ENCODE results near the gene SUCLG1. TPM values are rescaled to one million over a fixed set of nuclear protein-coding genes. Genes with fewer than 3 reads are reported as not detected.

The SUCLG1 gene
- total RNA-seq, 1 donor from 2014 or later = 81.2 TPM

DNA sequence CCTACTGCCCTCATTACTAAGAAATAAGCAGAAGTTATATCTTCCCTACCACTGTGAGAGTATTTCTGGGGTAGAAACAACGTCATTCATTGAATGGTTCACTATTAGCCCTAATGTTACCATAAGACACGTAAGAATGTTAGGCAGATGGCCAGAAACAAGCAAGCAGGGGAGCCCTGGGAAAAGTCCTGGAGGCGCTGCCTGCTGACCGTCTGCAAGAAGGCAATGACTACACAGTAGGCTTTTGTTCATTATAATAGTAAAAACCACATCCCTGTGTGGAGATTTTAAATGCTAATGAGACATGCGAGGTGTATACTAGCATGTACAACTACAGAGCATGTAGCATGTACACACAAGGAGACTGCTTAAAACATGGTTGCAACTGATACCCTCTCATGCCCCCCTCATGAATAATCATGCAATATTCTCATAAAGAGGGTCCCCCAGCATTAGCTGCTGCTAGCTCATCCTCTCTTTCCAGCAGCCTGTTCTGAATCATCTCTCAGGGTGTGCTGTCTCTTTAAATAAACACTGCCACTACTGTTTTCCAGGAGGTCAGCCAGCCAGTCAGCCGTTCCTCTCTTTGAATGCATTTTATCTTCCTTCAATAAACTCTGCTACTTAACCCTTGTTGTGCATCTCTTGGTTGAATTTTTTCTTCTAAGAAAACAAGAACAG is 23.6 kb downstream of the SUCLG1 start:
- Mint-ChIP-seq H3K4me1 (ENCODE audit: unreplicated experiment) (no peaks in the 10 kb centered on the region), H3K4me3 (no peak overlapping the region), H3K9me3 (no peaks in the 10 kb centered on the region), H3K27ac (no peak overlapping the region), H3K36me3 (peaks cover 43% of the 10 kb centered on the region), H3K27me3 (no peaks in the 10 kb centered on the region)
- TF ChIP-seq, protein P1, sequence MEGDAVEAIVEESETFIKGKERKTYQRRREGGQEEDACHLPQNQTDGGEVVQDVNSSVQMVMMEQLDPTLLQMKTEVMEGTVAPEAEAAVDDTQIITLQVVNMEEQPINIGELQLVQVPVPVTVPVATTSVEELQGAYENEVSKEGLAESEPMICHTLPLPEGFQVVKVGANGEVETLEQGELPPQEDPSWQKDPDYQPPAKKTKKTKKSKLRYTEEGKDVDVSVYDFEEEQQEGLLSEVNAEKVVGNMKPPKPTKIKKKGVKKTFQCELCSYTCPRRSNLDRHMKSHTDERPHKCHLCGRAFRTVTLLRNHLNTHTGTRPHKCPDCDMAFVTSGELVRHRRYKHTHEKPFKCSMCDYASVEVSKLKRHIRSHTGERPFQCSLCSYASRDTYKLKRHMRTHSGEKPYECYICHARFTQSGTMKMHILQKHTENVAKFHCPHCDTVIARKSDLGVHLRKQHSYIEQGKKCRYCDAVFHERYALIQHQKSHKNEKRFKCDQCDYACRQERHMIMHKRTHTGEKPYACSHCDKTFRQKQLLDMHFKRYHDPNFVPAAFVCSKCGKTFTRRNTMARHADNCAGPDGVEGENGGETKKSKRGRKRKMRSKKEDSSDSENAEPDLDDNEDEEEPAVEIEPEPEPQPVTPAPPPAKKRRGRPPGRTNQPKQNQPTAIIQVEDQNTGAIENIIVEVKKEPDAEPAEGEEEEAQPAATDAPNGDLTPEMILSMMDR (conservative IDR thresholded peaks at IDR 0.05) = no peak
- no peak for DNase-seq (ENCODE audit: extremely low spot score, unreplicated experiment)

DNA sequence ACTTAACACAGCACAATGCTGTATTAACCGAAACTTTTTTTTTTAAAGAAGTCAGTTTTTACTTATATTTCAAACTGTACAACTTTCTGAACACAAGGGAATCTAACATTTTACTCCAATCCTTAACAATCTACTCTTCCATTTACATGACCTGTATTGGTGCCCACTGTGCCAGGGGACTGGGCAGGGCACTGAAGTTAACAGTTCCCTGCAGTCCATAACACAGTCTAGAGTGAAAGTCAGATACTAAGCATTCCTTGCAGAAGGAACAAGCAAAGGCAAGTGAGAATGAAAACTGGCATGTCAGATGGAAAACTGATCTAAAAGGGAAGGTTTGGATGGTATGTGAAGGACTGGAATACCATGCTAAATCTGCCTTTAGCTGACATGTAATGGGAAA is 29.8 kb downstream of the SUCLG1 start:
- H3K4me1 Mint-ChIP-seq (ENCODE audit: unreplicated experiment) = no peaks in the 10 kb centered on the region
- no peaks in the 10 kb centered on the region for H3K9me3 Mint-ChIP-seq
- no peak overlapping the region for H3K4me3 Mint-ChIP-seq
- TF ChIP-seq, protein P1 (conservative IDR thresholded peaks at IDR 0.05) = no peak
- H3K36me3 Mint-ChIP-seq = peaks cover 43% of the 10 kb centered on the region
- no peak overlapping the region for H3K27ac Mint-ChIP-seq
- no peak for DNase-seq (ENCODE audit: extremely low spot score, unreplicated experiment)
- H3K27me3 Mint-ChIP-seq = no peaks in the 10 kb centered on the region

DNA sequence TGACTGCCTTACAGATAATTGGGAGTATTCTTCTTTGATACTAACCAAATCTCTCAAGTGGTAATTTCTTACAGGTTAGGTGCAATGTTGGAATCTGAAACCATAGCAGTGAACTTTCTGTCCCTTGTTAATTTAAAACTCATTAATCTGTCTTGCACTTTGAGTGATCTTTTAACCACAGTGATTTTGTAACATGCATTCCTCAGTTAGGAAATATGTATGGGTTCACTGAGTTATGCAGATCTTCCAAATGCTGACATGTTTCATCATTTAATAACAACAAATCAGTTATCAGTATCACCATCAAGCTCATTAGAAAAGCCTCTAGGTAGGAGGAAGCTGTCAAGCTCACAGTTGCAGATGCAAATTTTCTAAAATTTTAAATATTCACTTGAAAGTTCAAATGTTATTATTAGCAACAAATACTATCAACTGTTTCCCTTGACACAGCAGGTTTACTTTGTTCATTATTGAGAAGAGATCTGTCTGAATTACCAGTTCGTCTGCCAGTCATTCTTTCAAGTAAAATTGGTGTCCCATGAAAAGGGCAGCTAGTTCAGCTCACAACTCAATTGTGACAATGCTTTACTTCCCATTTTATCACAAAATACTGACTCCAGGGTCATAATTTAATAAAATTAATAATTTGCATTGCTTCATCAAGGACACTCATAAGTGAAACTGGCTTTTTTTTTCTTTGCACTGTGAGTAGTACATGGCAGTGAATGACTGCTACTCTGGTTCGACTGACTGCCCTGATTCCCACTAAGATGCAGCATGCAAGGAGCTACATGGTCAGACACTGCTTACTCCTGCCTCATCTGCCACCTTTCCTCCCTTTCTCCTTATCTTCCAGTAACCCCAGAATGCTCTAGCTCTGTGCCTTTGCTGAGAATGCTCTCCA is 31.6 kb downstream of the SUCLG1 start:
- Mint-ChIP-seq H3K4me1 (ENCODE audit: unreplicated experiment) (no peaks in the 10 kb centered on the region), H3K4me3 (no peak overlapping the region), H3K27ac (no peak overlapping the region), H3K9me3 (no peaks in the 10 kb centered on the region), H3K36me3 (peaks cover 48% of the 10 kb centered on the region), H3K27me3 (no peaks in the 10 kb centered on the region)
- TF ChIP-seq, protein P1 (conservative IDR thresholded peaks at IDR 0.05) = no peak
- DNase-seq (ENCODE audit: extremely low spot score, unreplicated experiment) = no peak

DNA sequence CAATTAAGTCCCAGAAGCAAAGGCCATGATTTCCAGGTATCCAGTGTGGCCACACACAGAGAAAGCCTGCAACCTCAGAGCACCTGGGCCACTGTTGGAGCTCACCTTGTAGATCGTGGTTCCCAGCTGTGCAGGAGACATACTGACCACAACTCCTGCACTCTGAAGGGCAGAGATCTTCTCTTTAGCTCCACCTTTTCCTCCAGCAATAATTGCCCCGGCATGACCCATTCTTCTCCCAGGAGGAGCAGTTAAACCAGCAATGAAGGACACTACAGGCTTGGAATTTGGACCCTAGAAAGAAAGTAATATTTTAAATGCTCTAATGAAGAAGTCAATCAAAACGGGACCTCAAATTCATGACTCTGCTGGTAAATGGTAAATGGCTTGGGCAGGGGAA is 33.8 kb downstream of the SUCLG1 start:
- Mint-ChIP-seq H3K27ac (no peak overlapping the region), H3K36me3 (peaks cover 35% of the 10 kb centered on the region), H3K4me3 (no peak overlapping the region), H3K4me1 (ENCODE audit: unreplicated experiment) (no peaks in the 10 kb centered on the region), H3K27me3 (no peaks in the 10 kb centered on the region), H3K9me3 (no peaks in the 10 kb centered on the region)
- TF ChIP-seq, protein P1 (conservative IDR thresholded peaks at IDR 0.05) = no peak
- DNase-seq (ENCODE audit: extremely low spot score, unreplicated experiment) = no peak

DNA sequence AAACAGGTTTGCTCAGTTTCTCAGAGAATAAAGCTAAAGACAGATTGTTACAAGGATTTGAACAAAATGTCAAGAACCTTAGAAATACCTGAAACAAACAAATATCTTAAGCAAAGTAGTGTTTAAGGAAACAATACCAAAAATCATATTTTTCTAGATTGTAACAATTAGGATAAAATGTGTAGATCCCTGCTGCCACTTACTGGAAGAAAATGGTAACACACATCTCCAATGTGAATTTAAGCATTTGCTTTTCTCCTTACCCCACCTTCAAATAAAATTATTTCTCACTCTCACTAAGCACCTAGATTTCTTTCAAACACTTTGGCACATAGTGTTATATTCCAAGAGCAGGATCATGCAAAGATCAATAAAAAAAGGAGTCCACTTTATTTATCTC is 34.9 kb downstream of the SUCLG1 start:
- Mint-ChIP-seq H3K27ac (no peak overlapping the region), H3K9me3 (no peaks in the 10 kb centered on the region), H3K4me3 (no peak overlapping the region), H3K36me3 (peaks cover 25% of the 10 kb centered on the region), H3K4me1 (ENCODE audit: unreplicated experiment) (no peaks in the 10 kb centered on the region), H3K27me3 (no peaks in the 10 kb centered on the region)
- no peak for DNase-seq (ENCODE audit: extremely low spot score, unreplicated experiment)
- TF ChIP-seq, protein P1 (conservative IDR thresholded peaks at IDR 0.05) = peak; percentile 74
